ENCODE results near the gene KRTAP4-6.
"Not testable (repeated sequence)": the region's sequence is repeated elsewhere in the genome, so short reads cannot be mapped to it uniquely, and the experiment has no call there.

Gene KRTAP4-6

GRCh38 chr17:41140360-41141131, at the start of gene KRTAP4-6:
TSS of gene KRTAP4-6 (minus strand) at chr17:41140544. CDS start at chr17:41140487, 57 bp downstream.
- H3K27ac ChIP-seq = 0 out of 2 replicates have a peak within 1 kb of the TSS, but pooled peaks have one; percentile 2
- H3K9me3 ChIP-seq (ENCODE audit: low read depth, low read length) = peaks cover 30% of the 10 kb centered on the region; the same call in 1 of the 2 replicates
- no peak within 1 kb of the TSS for H3K9ac ChIP-seq (ENCODE audit: insufficient read length)
- TF ChIP-seq EZH2 (IDR thresholded peaks at IDR 0.05) = no peak
- no peak within 1 kb of the TSS for H3K4me3 ChIP-seq
- no peak for DNase-seq (ENCODE audit: low read depth, low spot score)
- peaks cover 12% of the 10 kb centered on the region; the same call in 1 of the 2 replicates for H3K36me3 ChIP-seq (ENCODE audit: insufficient read depth, low read length)

- not testable (repeated sequence) for H3K4me3 ChIP-seq; H3K27ac ChIP-seq; H3K9me3 ChIP-seq (ENCODE audit: low read depth, low read length); H3K9ac ChIP-seq (ENCODE audit: insufficient read length); DNase-seq (ENCODE audit: low read depth, low spot score); H3K36me3 ChIP-seq (ENCODE audit: insufficient read depth, low read length)
Measured at GRCh38 chr17:41189837-41190318, 49.5 kb upstream of the KRTAP4-6 start, which contains the start of gene KRTAP9-1. TSS of gene KRTAP9-1 (plus strand) at chr17:41189887. CDS start at chr17:41189887, 0 bp downstream.

- TF ChIP-seq FOXP2 (optimal IDR thresholded peaks at IDR 0.05; ENCODE audit: control extremely low read depth, extremely low read length, insufficient read depth) = no peak
- no peak for TF ChIP-seq EZH2 (IDR thresholded peaks at IDR 0.05)
- TF ChIP-seq POLR2AphosphoS5 (IDR thresholded peaks at IDR 0.05; ENCODE audit: borderline replicate concordance, low read depth, low read length) = no peak
- no peak overlapping the region for H3K9ac ChIP-seq (ENCODE audit: insufficient read length)
Measured at GRCh38 chr17:41186872-41187271, 46.5 kb upstream of the KRTAP4-6 start.

GRCh38 chr17:41185001-41185400, 44.7 kb upstream of the KRTAP4-6 start:
- Histone ChIP-seq H3K9ac (ENCODE audit: insufficient read length) (no peak overlapping the region), H3K4me3 (no peak overlapping the region), H3K27ac (no peak overlapping the region), H3K9me3 (ENCODE audit: low read depth, low read length) (no peaks in the 10 kb centered on the region), H3K36me3 (ENCODE audit: insufficient read depth, low read length) (no peaks in the 10 kb centered on the region)
- DNase-seq (ENCODE audit: low read depth, low spot score) = no peak
- TF ChIP-seq EZH2 (IDR thresholded peaks at IDR 0.05) (no peak), POLR2AphosphoS5 (IDR thresholded peaks at IDR 0.05; ENCODE audit: borderline replicate concordance, low read depth, low read length) (no peak), FOXP2 (optimal IDR thresholded peaks at IDR 0.05; ENCODE audit: control extremely low read depth, extremely low read length, insufficient read depth) (no peak)

More at GRCh38 chr17:41186872-41187271, 46.5 kb upstream of the KRTAP4-6 start:
- Histone ChIP-seq H3K9me3 (ENCODE audit: low read depth, low read length) (no peaks in the 10 kb centered on the region), H3K4me3 (no peak overlapping the region), H3K36me3 (ENCODE audit: insufficient read depth, low read length) (no peaks in the 10 kb centered on the region), H3K27ac (no peak overlapping the region)
- no peak for DNase-seq (ENCODE audit: low read depth, low spot score)

GRCh38 chr17:41184480-41184961, 44.2 kb upstream of the KRTAP4-6 start, which contains the start of gene KRTAP4-1:
TSS of gene KRTAP4-1 (minus strand) at chr17:41184911. CDS start at chr17:41184854, 57 bp downstream.
- no peak within 1 kb of the TSS for H3K4me3 ChIP-seq
- H3K9me3 ChIP-seq (ENCODE audit: low read depth, low read length) = no peaks in the 10 kb centered on the region
- no peaks in the 10 kb centered on the region for H3K36me3 ChIP-seq (ENCODE audit: insufficient read depth, low read length)
- no peak within 1 kb of the TSS for H3K9ac ChIP-seq (ENCODE audit: insufficient read length)
- no peak within 1 kb of the TSS for H3K27ac ChIP-seq
- no peak for DNase-seq (ENCODE audit: low read depth, low spot score)
- TF ChIP-seq FOXP2 (optimal IDR thresholded peaks at IDR 0.05; ENCODE audit: control extremely low read depth, extremely low read length, insufficient read depth) (no peak), POLR2AphosphoS5 (IDR thresholded peaks at IDR 0.05; ENCODE audit: borderline replicate concordance, low read depth, low read length) (no peak), EZH2 (IDR thresholded peaks at IDR 0.05) (no peak)

GRCh38 chr17:41178843-41179616, 38.7 kb upstream of the KRTAP4-6 start:
- no peak for DNase-seq (ENCODE audit: low read depth, low spot score)

GRCh38 chr17:41178341-41178740, 38.0 kb upstream of the KRTAP4-6 start:
- Histone ChIP-seq H3K27ac (no peak overlapping the region), H3K4me3 (no peak overlapping the region), H3K9me3 (ENCODE audit: low read depth, low read length) (no peaks in the 10 kb centered on the region), H3K9ac (ENCODE audit: insufficient read length) (no peak overlapping the region), H3K36me3 (ENCODE audit: insufficient read depth, low read length) (no peaks in the 10 kb centered on the region)
- no peak for DNase-seq (ENCODE audit: low read depth, low spot score)
- TF ChIP-seq EZH2 (IDR thresholded peaks at IDR 0.05) (no peak), POLR2AphosphoS5 (IDR thresholded peaks at IDR 0.05; ENCODE audit: borderline replicate concordance, low read depth, low read length) (no peak), FOXP2 (optimal IDR thresholded peaks at IDR 0.05; ENCODE audit: control extremely low read depth, extremely low read length, insufficient read depth) (no peak)

More at GRCh38 chr17:41178843-41179616, 38.7 kb upstream of the KRTAP4-6 start:
- Histone ChIP-seq H3K36me3 (ENCODE audit: insufficient read depth, low read length) (no peaks in the 10 kb centered on the region), H3K27ac (no peak overlapping the region), H3K4me3 (no peak overlapping the region), H3K9ac (ENCODE audit: insufficient read length) (no peak overlapping the region), H3K9me3 (ENCODE audit: low read depth, low read length) (no peaks in the 10 kb centered on the region)
- TF ChIP-seq EZH2 (IDR thresholded peaks at IDR 0.05) (no peak), POLR2AphosphoS5 (IDR thresholded peaks at IDR 0.05; ENCODE audit: borderline replicate concordance, low read depth, low read length) (no peak), FOXP2 (optimal IDR thresholded peaks at IDR 0.05; ENCODE audit: control extremely low read depth, extremely low read length, insufficient read depth) (no peak)

GRCh38 chr17:41177727-41178271, 37.5 kb upstream of the KRTAP4-6 start, which contains the start of gene KRTAP4-2:
TSS of gene KRTAP4-2 (minus strand) at chr17:41178221. CDS start at chr17:41178164, 57 bp downstream.
- TF ChIP-seq POLR2AphosphoS5 (IDR thresholded peaks at IDR 0.05; ENCODE audit: borderline replicate concordance, low read depth, low read length) (no peak), EZH2 (IDR thresholded peaks at IDR 0.05) (no peak), FOXP2 (optimal IDR thresholded peaks at IDR 0.05; ENCODE audit: control extremely low read depth, extremely low read length, insufficient read depth) (no peak)
- H3K9ac ChIP-seq (ENCODE audit: insufficient read length) = no peak within 1 kb of the TSS
- no peaks in the 10 kb centered on the region for H3K9me3 ChIP-seq (ENCODE audit: low read depth, low read length)

More at GRCh38 chr17:41177727-41178271, 37.5 kb upstream of the KRTAP4-6 start, which contains the start of gene KRTAP4-2:
- H3K36me3 ChIP-seq (ENCODE audit: insufficient read depth, low read length) = no peaks in the 10 kb centered on the region
- no peak within 1 kb of the TSS for H3K4me3 ChIP-seq
- H3K27ac ChIP-seq = no peak within 1 kb of the TSS
- DNase-seq (ENCODE audit: low read depth, low spot score) = no peak
